ENCODE data around the gene CCDC47. TPM values are rescaled to one million over a fixed set of nuclear protein-coding genes. Genes with fewer than 3 reads are reported as not detected.

Gene CCDC47
- total RNA-seq, 1 donor = 38.9 TPM

DNA sequence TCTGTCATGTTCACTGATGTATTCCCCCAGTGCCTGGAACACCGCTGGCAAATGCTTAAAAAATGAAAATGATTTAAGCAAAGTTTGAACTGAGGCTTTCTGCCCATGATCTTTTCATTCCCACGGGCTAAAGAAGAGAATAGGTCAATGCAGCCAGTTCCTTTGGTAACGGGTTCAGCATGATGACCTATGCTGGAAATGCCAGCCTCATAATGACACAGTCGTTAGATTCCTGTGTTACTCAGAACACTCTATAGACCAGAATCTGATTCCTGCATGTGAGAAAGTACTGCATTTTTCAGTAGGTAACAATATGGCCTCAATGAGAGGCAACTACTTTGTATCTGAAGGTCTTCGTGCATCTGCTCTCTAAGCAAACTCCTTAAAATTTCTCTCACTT, 54.4 kb downstream of the CCDC47 start:
- Histone ChIP-seq H3K27me3 (ENCODE audit: insufficient read depth, low read length) (no peaks in the 10 kb centered on the region), H3K4me3 (ENCODE audit: low read length) (no peak overlapping the region), H3K4me1 (ENCODE audit: insufficient read depth, low read length) (no peaks in the 10 kb centered on the region), H3K9me3 (ENCODE audit: low read depth, low read length) (no peaks in the 10 kb centered on the region)

- H3K4me1 ChIP-seq (ENCODE audit: insufficient read depth, low read length) = no peaks in the 10 kb centered on the region
- H3K27me3 ChIP-seq (ENCODE audit: insufficient read depth, low read length) = no peaks in the 10 kb centered on the region
- no peaks in the 10 kb centered on the region for H3K9me3 ChIP-seq (ENCODE audit: low read depth, low read length)
- H3K4me3 ChIP-seq (ENCODE audit: low read length) = no peak overlapping the region
Observed at GRCh38 chr17:63716426-63716825, 57.0 kb downstream of the CCDC47 start.

DNA sequence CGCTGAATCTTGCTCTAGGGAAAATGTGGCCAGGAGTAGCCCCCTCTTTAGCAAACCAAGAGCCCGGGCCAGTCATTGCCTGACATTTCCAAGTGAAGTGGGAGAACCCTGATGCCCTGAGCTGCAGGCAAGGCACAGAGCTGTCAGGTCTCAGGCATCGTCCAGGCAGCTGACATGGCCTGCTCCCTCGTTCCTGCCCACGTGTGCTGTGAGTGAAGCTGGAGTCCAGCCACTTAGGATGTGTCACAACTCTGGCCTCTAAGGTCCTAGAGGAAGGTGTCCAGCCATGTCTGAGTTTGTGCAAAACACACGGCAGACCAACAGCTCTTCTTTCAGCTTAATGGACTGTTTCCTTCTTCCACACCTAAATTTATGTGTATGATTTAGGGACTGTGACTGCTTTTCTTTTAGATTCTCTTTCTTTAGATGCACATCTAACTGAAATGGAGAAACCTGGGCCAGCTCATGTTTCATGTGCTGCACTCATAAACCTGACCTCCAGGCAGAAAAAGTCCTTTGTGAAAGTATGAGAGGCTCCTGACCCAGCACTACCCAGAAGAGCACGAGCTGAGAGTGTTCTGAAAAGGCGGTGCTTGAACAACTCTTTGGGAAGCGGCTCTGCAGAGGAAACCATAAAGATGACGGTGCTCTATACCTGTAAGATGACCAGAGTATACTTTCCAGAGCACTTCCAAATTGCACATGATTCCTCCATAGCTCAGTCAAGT, 58.7 kb downstream of the CCDC47 start:
- Histone ChIP-seq H3K4me3 (ENCODE audit: low read length) (no peak overlapping the region), H3K9me3 (ENCODE audit: low read depth, low read length) (no peaks in the 10 kb centered on the region), H3K4me1 (ENCODE audit: insufficient read depth, low read length) (peaks cover 11% of the 10 kb centered on the region), H3K27me3 (ENCODE audit: insufficient read depth, low read length) (no peaks in the 10 kb centered on the region)

GRCh38 chr17:63709110-63709509, 64.3 kb downstream of the CCDC47 start:
- Histone ChIP-seq H3K9me3 (ENCODE audit: low read depth, low read length) (no peaks in the 10 kb centered on the region), H3K4me1 (ENCODE audit: insufficient read depth, low read length) (peaks cover 59% of the 10 kb centered on the region), H3K27me3 (ENCODE audit: insufficient read depth, low read length) (no peaks in the 10 kb centered on the region)

GRCh38 chr17:63707151-63707550, 66.2 kb downstream of the CCDC47 start:
- Histone ChIP-seq H3K27me3 (ENCODE audit: insufficient read depth, low read length) (no peaks in the 10 kb centered on the region), H3K4me1 (ENCODE audit: insufficient read depth, low read length) (peaks cover 78% of the 10 kb centered on the region), H3K9me3 (ENCODE audit: low read depth, low read length) (no peaks in the 10 kb centered on the region), H3K4me3 (ENCODE audit: low read length) (no peak overlapping the region)

More at GRCh38 chr17:63709110-63709509, 64.3 kb downstream of the CCDC47 start:
- H3K4me3 ChIP-seq (ENCODE audit: low read length) = no peak overlapping the region

DNA sequence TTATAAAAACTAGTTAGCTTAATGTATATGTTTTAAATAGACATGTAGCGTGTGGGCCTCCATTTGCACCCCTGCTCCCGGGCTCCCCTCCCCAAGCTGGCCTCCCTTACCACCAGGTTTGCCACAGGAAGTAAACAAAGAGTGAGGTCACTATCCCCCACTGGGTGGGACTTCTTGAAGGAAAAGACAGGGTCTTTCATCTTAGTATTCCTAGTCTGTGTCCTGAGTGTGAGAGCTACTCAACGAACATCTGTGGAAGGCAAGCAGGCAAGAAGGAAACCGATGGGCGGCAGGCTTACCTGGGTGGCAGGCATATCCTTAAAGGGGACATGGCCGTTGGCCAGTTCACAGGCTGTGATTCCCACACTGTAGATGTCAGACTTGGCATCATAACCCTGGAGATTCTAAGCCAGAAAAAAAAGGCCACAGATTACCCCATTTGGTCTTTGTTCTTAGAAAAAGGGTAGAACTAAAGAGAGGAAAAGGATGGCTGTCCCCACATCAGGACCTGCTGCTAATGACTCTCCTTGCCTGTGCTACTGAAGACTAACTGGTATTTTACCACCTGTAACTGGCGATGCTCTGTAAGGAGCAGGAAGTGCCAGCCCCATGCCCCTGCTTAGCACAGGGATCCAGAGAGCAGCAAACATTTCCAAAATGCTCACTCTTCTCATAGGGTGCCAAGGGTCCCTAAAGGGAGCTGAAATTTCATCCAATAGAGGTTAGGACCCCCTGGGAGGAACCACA, 66.9 kb downstream of the CCDC47 start:
- Histone ChIP-seq H3K27me3 (ENCODE audit: insufficient read depth, low read length) (no peaks in the 10 kb centered on the region), H3K4me3 (ENCODE audit: low read length) (no peak overlapping the region), H3K4me1 (ENCODE audit: insufficient read depth, low read length) (peaks cover 82% of the 10 kb centered on the region), H3K9me3 (ENCODE audit: low read depth, low read length) (no peaks in the 10 kb centered on the region)

- Histone ChIP-seq H3K27me3 (ENCODE audit: insufficient read depth, low read length) (no peaks in the 10 kb centered on the region), H3K9me3 (ENCODE audit: low read depth, low read length) (no peaks in the 10 kb centered on the region), H3K4me1 (ENCODE audit: insufficient read depth, low read length) (peaks cover 89% of the 10 kb centered on the region), H3K4me3 (ENCODE audit: low read length) (no peak overlapping the region)
Observed at GRCh38 chr17:63705657-63706056, 67.7 kb downstream of the CCDC47 start.

GRCh38 chr17:63704836-63705235, 68.6 kb downstream of the CCDC47 start:
- H3K4me1 ChIP-seq (ENCODE audit: insufficient read depth, low read length) = peaks cover 84% of the 10 kb centered on the region
- no peaks in the 10 kb centered on the region for H3K9me3 ChIP-seq (ENCODE audit: low read depth, low read length)
- no peaks in the 10 kb centered on the region for H3K27me3 ChIP-seq (ENCODE audit: insufficient read depth, low read length)
- H3K4me3 ChIP-seq (ENCODE audit: low read length) = no peak overlapping the region

DNA sequence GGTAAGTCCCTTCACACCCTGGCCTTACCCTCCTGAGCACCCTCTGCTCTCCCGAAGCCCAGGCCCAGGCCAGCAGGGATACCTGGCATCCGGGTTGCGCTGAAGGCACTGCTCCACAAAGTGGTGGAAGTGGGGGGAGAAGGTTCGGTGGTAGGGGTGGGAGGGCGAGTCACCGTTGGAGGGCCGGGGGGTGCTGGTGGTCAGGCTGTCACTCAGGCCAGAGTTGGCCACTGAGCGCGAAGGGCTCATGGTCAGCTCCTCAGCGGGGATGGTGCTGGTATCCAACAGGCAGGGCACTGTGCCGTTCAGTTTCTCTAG, 69.2 kb downstream of the CCDC47 start:
- H3K4me3 ChIP-seq (ENCODE audit: low read length) = no peak overlapping the region
- H3K9me3 ChIP-seq (ENCODE audit: low read depth, low read length) = no peaks in the 10 kb centered on the region
- peaks cover 80% of the 10 kb centered on the region for H3K4me1 ChIP-seq (ENCODE audit: insufficient read depth, low read length)
- H3K27me3 ChIP-seq (ENCODE audit: insufficient read depth, low read length) = no peaks in the 10 kb centered on the region

DNA sequence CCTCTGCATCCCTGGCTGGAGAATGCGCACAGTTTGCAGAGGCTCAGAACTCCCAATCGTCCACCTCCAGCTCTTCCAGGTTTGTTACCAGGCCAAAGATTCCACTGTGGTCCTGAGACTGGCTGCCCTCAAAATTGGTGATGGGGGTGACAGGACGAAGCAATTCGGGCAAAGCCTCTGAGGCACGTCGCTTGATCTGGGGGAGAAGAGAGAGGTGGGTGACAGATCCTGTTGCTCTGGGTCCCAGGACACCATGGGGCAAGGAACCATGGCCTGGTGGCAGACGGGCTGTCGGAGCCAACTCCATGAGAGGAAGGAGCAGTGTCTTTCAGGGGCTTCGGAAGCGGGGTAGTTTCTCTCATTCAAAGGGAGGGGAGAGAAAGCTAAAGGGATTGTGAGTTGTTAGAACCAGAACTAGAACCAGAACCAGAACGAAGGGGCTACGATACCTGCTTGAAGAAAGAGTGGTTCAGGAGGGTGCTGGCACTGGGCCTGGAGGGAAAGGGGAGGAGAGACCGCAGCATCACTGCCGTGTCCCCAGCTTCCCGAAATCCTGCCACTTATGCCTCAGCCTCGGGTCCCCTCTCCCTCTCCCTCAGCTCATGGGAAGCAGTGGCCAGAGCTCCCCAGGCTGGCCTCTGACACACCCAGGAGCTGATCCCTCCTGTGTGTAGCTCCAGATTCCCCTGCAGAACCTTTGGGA, 69.7 kb downstream of the CCDC47 start:
- H3K27me3 ChIP-seq (ENCODE audit: insufficient read depth, low read length) = no peaks in the 10 kb centered on the region
- peaks cover 75% of the 10 kb centered on the region for H3K4me1 ChIP-seq (ENCODE audit: insufficient read depth, low read length)
- no peak overlapping the region for H3K4me3 ChIP-seq (ENCODE audit: low read length)
- no peaks in the 10 kb centered on the region for H3K9me3 ChIP-seq (ENCODE audit: low read depth, low read length)

- Histone ChIP-seq H3K4me1 (ENCODE audit: insufficient read depth, low read length) (peaks cover 73% of the 10 kb centered on the region), H3K27me3 (ENCODE audit: insufficient read depth, low read length) (no peaks in the 10 kb centered on the region), H3K4me3 (ENCODE audit: low read length) (peak overlapping the region; percentile 66), H3K9me3 (ENCODE audit: low read depth, low read length) (no peaks in the 10 kb centered on the region)
Observed at GRCh38 chr17:63703029-63703428, 70.4 kb downstream of the CCDC47 start.

GRCh38 chr17:63702721-63703015, 70.7 kb downstream of the CCDC47 start:
- peaks cover 73% of the 10 kb centered on the region for H3K4me1 ChIP-seq (ENCODE audit: insufficient read depth, low read length)
- peak overlapping the region; percentile 66 for H3K4me3 ChIP-seq (ENCODE audit: low read length)
- H3K27me3 ChIP-seq (ENCODE audit: insufficient read depth, low read length) = no peaks in the 10 kb centered on the region
- no peaks in the 10 kb centered on the region for H3K9me3 ChIP-seq (ENCODE audit: low read depth, low read length)

- Histone ChIP-seq H3K4me3 (ENCODE audit: low read length) (peak overlapping the region; percentile 96), H3K4me1 (ENCODE audit: insufficient read depth, low read length) (peaks cover 73% of the 10 kb centered on the region), H3K27me3 (ENCODE audit: insufficient read depth, low read length) (no peaks in the 10 kb centered on the region), H3K9me3 (ENCODE audit: low read depth, low read length) (no peaks in the 10 kb centered on the region)
Observed at GRCh38 chr17:63701868-63702720, 71.3 kb downstream of the CCDC47 start.

- Histone ChIP-seq H3K9me3 (ENCODE audit: low read depth, low read length) (no peaks in the 10 kb centered on the region), H3K4me3 (ENCODE audit: low read length) (peak overlapping the region; percentile 96), H3K4me1 (ENCODE audit: insufficient read depth, low read length) (peaks cover 73% of the 10 kb centered on the region), H3K27me3 (ENCODE audit: insufficient read depth, low read length) (no peaks in the 10 kb centered on the region)
Observed at GRCh38 chr17:63701456-63701820, 72.0 kb downstream of the CCDC47 start.

Data from mononuclear cell (primary cell).